HepG2 (cell line): ENCODE data around the gene SEMA6B. TPM values are rescaled to one million over a fixed set of nuclear protein-coding genes. Genes with fewer than 3 reads are reported as not detected.

ENCODE experiments used
- GATAD1 ChIP-seq: IDR thresholded peaks from 2 replicates; pipeline ENCODE4 v1.6.1; 2016; ENCODE audit warnings: missing genetic modification reagents, missing compliant biosample characterization
- HDAC2 ChIP-seq: sonication (generic); formaldehyde crosslinking; IDR thresholded peaks from 2 replicates; pipeline ENCODE4 v1.4.0; 2020; ENCODE audit warnings: missing genetic modification reagents
- KAT8 ChIP-seq: IDR thresholded peaks from 2 replicates; pipeline ENCODE4 v1.6.1; 2016; ENCODE audit warnings: missing genetic modification reagents, missing compliant biosample characterization
- KDM6A ChIP-seq: IDR thresholded peaks from 2 replicates; pipeline ENCODE4 v1.6.1; 2016; ENCODE audit warnings: low read depth
- MBD4 ChIP-seq: IDR thresholded peaks from 2 replicates; pipeline ENCODE4 v1.6.1; 2012; ENCODE audit warnings: low read length, inconsistent platforms, borderline replicate concordance
- NCOA2 ChIP-seq: sonication (generic); formaldehyde crosslinking; IDR thresholded peaks from 2 replicates; pipeline ENCODE4 v1.8.0; 2022; ENCODE audit warnings: inconsistent platforms
- REPIN1 ChIP-seq: sonication (generic); formaldehyde crosslinking; IDR thresholded peaks from 2 replicates; pipeline ENCODE4 v1.8.0; 2022; ENCODE audit warnings: missing genetic modification reagents, low read depth, mild to moderate bottlenecking, borderline replicate concordance
- SMC3 ChIP-seq: IDR thresholded peaks from 2 replicates; pipeline ENCODE4 v1.6.1; 2011; ENCODE audit warnings: low read length, improper control_type of control experiment
- ZNF496 ChIP-seq: sonication (generic); formaldehyde crosslinking; IDR thresholded peaks from 2 replicates; pipeline ENCODE4 v1.8.1; 2023; ENCODE audit warnings: mild to moderate bottlenecking, moderate library complexity, missing genetic modification reagents; ENCODE audit not compliant: insufficient replicate concordance
- ZNF629 ChIP-seq: sonication (generic); formaldehyde crosslinking; conservative IDR thresholded peaks from 2 replicates; pipeline ENCODE4 v1.5.0; 2020; ENCODE audit warnings: missing genetic modification reagents
- polyA plus RNA-seq, 8 experiments: library from polyadenylated mRNA; depleted of rRNA in 3 of 8; stranded (reverse) in 7 of 8; unstranded in 1 of 8; fragments of >200 nt; fragmentation: Illumina TruSeq in 4 of 8; extraction: Trizol in 4 of 8; gene quantifications; 2 replicates each; pipeline versions ENCODE4 v1.2.1 to v1.2.3, GENCODE V29; 2011 to 2016; ENCODE audit warnings: low read depth in 4 of 8, missing spikeins in 1 of 8, mixed read lengths in 1 of 8; ENCODE audit not compliant: insufficient read depth in 1 of 8
- total RNA-seq, 5 experiments: library from RNA; depleted of rRNA; stranded (reverse); fragments of >200 nt; fragmentation: Illumina TruSeq; extraction: Trizol; gene quantifications; 2 replicates each; pipeline ENCODE4 v1.2.3, GENCODE V29; 2016; ENCODE audit warnings: low read depth in 1 of 5
- TF ChIP-seq, protein P1 (sequence below): IDR thresholded peaks from 2 replicates; pipeline ENCODE4 v1.6.1; 2016
- TF ChIP-seq, protein P2 (sequence below): sonication (generic); formaldehyde crosslinking; IDR thresholded peaks from 2 replicates; pipeline ENCODE4 v1.4.0; 2020; ENCODE audit warnings: missing genetic modification reagents
- TF ChIP-seq, protein P3 (sequence below): sonication (generic); formaldehyde crosslinking; IDR thresholded peaks from 2 replicates; pipeline ENCODE4 v1.8.1; 2022; ENCODE audit warnings: low read depth, mild to moderate bottlenecking, missing genetic modification reagents

Gene SEMA6B
- total and polyA plus RNA-seq, 2 of the 13 experiments (the other 11 are each of a cell fraction or from before 2014, with no cell fraction given): 45.5 to 67.1 TPM

- TF ChIP-seq, protein P1, sequence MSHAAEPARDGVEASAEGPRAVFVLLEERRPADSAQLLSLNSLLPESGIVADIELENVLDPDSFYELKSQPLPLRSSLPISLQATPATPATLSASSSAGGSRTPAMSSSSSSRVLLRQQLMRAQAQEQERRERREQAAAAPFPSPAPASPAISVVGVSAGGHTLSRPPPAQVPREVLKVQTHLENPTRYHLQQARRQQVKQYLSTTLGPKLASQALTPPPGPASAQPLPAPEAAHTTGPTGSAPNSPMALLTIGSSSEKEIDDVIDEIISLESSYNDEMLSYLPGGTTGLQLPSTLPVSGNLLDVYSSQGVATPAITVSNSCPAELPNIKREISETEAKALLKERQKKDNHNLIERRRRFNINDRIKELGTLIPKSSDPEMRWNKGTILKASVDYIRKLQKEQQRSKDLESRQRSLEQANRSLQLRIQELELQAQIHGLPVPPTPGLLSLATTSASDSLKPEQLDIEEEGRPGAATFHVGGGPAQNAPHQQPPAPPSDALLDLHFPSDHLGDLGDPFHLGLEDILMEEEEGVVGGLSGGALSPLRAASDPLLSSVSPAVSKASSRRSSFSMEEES (CRISPR knock-in tag): 0 out of 2 replicates have a peak, but pooled peaks have one; percentile 24
- TF ChIP-seq, protein P2, sequence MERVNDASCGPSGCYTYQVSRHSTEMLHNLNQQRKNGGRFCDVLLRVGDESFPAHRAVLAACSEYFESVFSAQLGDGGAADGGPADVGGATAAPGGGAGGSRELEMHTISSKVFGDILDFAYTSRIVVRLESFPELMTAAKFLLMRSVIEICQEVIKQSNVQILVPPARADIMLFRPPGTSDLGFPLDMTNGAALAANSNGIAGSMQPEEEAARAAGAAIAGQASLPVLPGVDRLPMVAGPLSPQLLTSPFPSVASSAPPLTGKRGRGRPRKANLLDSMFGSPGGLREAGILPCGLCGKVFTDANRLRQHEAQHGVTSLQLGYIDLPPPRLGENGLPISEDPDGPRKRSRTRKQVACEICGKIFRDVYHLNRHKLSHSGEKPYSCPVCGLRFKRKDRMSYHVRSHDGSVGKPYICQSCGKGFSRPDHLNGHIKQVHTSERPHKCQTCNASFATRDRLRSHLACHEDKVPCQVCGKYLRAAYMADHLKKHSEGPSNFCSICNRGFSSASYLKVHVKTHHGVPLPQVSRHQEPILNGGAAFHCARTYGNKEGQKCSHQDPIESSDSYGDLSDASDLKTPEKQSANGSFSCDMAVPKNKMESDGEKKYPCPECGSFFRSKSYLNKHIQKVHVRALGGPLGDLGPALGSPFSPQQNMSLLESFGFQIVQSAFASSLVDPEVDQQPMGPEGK (CRISPR knock-in tag): peak; percentile 56; the same call in 1 of the 2 replicates
- peak; percentile 55 for TF ChIP-seq SMC3
- 0 out of 2 replicates have a peak, but pooled peaks have one; percentile 25 for TF ChIP-seq REPIN1 (CRISPR knock-in tag)
- TF ChIP-seq KAT8: peak; percentile 20; the same call in 1 of the 2 replicates
- TF ChIP-seq, protein P3, sequence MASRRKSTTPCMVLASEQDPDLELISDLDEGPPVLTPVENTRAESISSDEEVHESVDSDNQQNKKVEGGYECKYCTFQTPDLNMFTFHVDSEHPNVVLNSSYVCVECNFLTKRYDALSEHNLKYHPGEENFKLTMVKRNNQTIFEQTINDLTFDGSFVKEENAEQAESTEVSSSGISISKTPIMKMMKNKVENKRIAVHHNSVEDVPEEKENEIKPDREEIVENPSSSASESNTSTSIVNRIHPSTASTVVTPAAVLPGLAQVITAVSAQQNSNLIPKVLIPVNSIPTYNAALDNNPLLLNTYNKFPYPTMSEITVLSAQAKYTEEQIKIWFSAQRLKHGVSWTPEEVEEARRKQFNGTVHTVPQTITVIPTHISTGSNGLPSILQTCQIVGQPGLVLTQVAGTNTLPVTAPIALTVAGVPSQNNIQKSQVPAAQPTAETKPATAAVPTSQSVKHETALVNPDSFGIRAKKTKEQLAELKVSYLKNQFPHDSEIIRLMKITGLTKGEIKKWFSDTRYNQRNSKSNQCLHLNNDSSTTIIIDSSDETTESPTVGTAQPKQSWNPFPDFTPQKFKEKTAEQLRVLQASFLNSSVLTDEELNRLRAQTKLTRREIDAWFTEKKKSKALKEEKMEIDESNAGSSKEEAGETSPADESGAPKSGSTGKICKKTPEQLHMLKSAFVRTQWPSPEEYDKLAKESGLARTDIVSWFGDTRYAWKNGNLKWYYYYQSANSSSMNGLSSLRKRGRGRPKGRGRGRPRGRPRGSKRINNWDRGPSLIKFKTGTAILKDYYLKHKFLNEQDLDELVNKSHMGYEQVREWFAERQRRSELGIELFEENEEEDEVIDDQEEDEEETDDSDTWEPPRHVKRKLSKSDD: no peak
- 0 out of 2 replicates have a peak, but pooled peaks have one; percentile 24 for TF ChIP-seq ZNF629 (CRISPR knock-in tag)
- TF ChIP-seq KDM6A (CRISPR knock-in tag): no peak
- no peak for TF ChIP-seq NCOA2 (CRISPR knock-in tag)
- TF ChIP-seq GATAD1 (CRISPR knock-in tag): no peak
- no peak for TF ChIP-seq ZNF496 (CRISPR knock-in tag)
- no peak for TF ChIP-seq MBD4
- TF ChIP-seq HDAC2: 0 out of 2 replicates have a peak, but pooled peaks have one; percentile 21
Measured at GRCh38 chr19:4589579-4590410, 30.3 kb upstream of the SEMA6B start (continued).
